Stimulated activated CD8-positive, alpha-beta memory T cell treated with anti-CD3 and anti-CD28 coated beads, Interleukin-2, amount 100 ng/mL, for 48 hours (primary cell): ENCODE results near the gene LHFPL2.
"Not testable (repeated sequence)": the region's sequence is repeated elsewhere in the genome, so short reads cannot be mapped to it uniquely, and the experiment has no call there.

ENCODE experiments used
- DNase-seq, 2 donors: peaks; one replicate each; pipeline ENCODE4 v3.0.0-alpha.2; 2020; ENCODE audit warnings: low read depth in 2 of 2

Gene LHFPL2

GRCh38 chr5:78467752-78468357 lies 180.7 kb downstream of the LHFPL2 start:
- no peak for DNase-seq

GRCh38 chr5:78467140-78467539 lies 181.4 kb downstream of the LHFPL2 start:
- DNase-seq: no peak

GRCh38 chr5:78458843-78459242 lies 189.7 kb downstream of the LHFPL2 start:
- DNase-seq: no peak

GRCh38 chr5:78457507-78457906 lies 191.1 kb downstream of the LHFPL2 start:
- not testable (repeated sequence) for DNase-seq

GRCh38 chr5:78449103-78449502 lies 199.5 kb downstream of the LHFPL2 start:
- no peak for DNase-seq

- no peak for DNase-seq
Observed at GRCh38 chr5:78447775-78448424, 200.7 kb downstream of the LHFPL2 start.
